IMR-90 (cell line): ENCODE measurements around the gene NAP1L5.

Source experiments
- BHLHE40 ChIP-seq: fragments of 150-350 bp; IDR thresholded peaks from 2 replicates; pipeline ENCODE4 v1.6.1; 2016; ENCODE audit warnings: mild to moderate bottlenecking, low read depth, low read length
- CEBPB ChIP-seq: IDR thresholded peaks from 2 replicates; pipeline ENCODE4 v1.6.1; 2012; ENCODE audit warnings: low read depth, low read length, improper control_type of control experiment
- CHD1 ChIP-seq: IDR thresholded peaks from 2 replicates; pipeline ENCODE4 v1.6.1; 2012; ENCODE audit warnings: low read depth, low read length, improper control_type of control experiment
- CTCF ChIP-seq: conservative IDR thresholded peaks from 2 replicates; pipeline ENCODE4 v1.5.1; 2012; ENCODE audit warnings: mild to moderate bottlenecking, low read depth, low read length, improper control_type of control experiment
- ELK1 ChIP-seq: fragments of 150-350 bp; IDR thresholded peaks from 2 replicates; pipeline ENCODE4 v1.6.1; 2016; ENCODE audit warnings: low read depth, mild to moderate bottlenecking, low read length, moderate library complexity, borderline replicate concordance
- FOS ChIP-seq: fragments of 150-350 bp; IDR thresholded peaks from 2 replicates; pipeline ENCODE4 v1.6.1; 2016; ENCODE audit warnings: low read depth, low read length
- MAFK ChIP-seq: IDR thresholded peaks from 2 replicates; pipeline ENCODE4 v1.6.1; 2012; ENCODE audit warnings: low read depth, low read length, improper control_type of control experiment
- MAZ ChIP-seq: IDR thresholded peaks from 2 replicates; pipeline ENCODE4 v1.6.1; 2012; ENCODE audit warnings: low read depth, mild to moderate bottlenecking, low read length, improper control_type of control experiment, moderate library complexity, borderline replicate concordance
- MXI1 ChIP-seq: IDR thresholded peaks from 2 replicates; pipeline ENCODE4 v1.6.1; 2012; ENCODE audit warnings: low read depth, mild to moderate bottlenecking, low read length, moderate library complexity, borderline replicate concordance
- NFE2L2 ChIP-seq: fragments of 150-350 bp; IDR thresholded peaks from 2 replicates; pipeline ENCODE4 v1.6.1; 2016; ENCODE audit warnings: low read depth, mild to moderate bottlenecking, low read length
- POLR2A ChIP-seq: IDR thresholded peaks from 2 replicates; pipeline ENCODE4 v1.6.1; 2012; ENCODE audit warnings: mild to moderate bottlenecking, low read depth, low read length
- RAD21 ChIP-seq: IDR thresholded peaks from 2 replicates; pipeline ENCODE4 v1.6.1; 2012; ENCODE audit warnings: low read length, improper control_type of control experiment
- RCOR1 ChIP-seq: IDR thresholded peaks from 2 replicates; pipeline ENCODE4 v1.6.1; 2012; ENCODE audit warnings: mild to moderate bottlenecking, low read length, improper control_type of control experiment; ENCODE audit not compliant: insufficient replicate concordance
- RFX5 ChIP-seq: IDR thresholded peaks from 2 replicates; pipeline ENCODE4 v1.8.0; 2012; ENCODE audit warnings: low read depth, mild to moderate bottlenecking, low read length, moderate library complexity

- TF ChIP-seq CTCF (no peak), MAFK (no peak), CEBPB (no peak), POLR2A (no peak), MAZ (no peak), MXI1 (no peak), NFE2L2 (no peak), RCOR1 (no peak), FOS (no peak), RAD21 (no peak), RFX5 (no peak), ELK1 (no peak), CHD1 (no peak), BHLHE40 (no peak)
These were observed 37.8 kb downstream of the NAP1L5 start for GRCh38 chr4:88659890-88660208.
